GM12875 (cell line): ENCODE measurements around the gene INF2.
"Not testable (repeated sequence)": the region's sequence is repeated elsewhere in the genome, so short reads cannot be mapped to it uniquely, and the experiment has no call there.

ENCODE experiments used
- H3K4me3 ChIP-seq: one replicate; pipeline ENCODE4 v1.5.1; 2011; ENCODE audit warnings: low read depth, low read length, control low read depth
- TF ChIP-seq, protein P1 (sequence below): IDR thresholded peaks from 2 replicates; pipeline ENCODE4 v1.5.1; 2011; ENCODE audit warnings: low read depth, mild to moderate bottlenecking, control low read depth, inconsistent platforms, low read length, moderate library complexity, borderline replicate concordance; ENCODE audit not compliant: insufficient read depth

INF2 gene

DNA sequence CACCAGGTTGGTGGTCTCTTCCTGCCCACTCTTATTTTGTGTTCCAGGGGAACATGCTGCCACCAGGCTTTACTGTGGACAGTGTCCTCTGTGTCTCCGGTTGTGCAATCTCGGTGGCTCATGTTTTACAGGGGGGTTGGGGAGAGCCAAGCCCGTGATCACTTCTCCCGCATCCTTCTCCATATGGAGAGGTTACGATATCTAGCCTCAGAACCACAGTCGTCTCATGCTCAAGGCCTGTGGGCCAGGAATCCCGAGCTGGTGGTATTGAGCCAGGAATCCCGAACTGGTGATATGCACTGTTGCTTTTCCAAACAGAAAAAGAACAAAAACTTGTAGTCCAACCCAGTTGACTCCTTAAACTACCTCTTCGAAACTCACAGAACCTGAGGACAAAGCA, 37.0 kb upstream of the INF2 start:
- no peak overlapping the region for H3K4me3 ChIP-seq
- TF ChIP-seq, protein P1, sequence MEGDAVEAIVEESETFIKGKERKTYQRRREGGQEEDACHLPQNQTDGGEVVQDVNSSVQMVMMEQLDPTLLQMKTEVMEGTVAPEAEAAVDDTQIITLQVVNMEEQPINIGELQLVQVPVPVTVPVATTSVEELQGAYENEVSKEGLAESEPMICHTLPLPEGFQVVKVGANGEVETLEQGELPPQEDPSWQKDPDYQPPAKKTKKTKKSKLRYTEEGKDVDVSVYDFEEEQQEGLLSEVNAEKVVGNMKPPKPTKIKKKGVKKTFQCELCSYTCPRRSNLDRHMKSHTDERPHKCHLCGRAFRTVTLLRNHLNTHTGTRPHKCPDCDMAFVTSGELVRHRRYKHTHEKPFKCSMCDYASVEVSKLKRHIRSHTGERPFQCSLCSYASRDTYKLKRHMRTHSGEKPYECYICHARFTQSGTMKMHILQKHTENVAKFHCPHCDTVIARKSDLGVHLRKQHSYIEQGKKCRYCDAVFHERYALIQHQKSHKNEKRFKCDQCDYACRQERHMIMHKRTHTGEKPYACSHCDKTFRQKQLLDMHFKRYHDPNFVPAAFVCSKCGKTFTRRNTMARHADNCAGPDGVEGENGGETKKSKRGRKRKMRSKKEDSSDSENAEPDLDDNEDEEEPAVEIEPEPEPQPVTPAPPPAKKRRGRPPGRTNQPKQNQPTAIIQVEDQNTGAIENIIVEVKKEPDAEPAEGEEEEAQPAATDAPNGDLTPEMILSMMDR = no peak

DNA sequence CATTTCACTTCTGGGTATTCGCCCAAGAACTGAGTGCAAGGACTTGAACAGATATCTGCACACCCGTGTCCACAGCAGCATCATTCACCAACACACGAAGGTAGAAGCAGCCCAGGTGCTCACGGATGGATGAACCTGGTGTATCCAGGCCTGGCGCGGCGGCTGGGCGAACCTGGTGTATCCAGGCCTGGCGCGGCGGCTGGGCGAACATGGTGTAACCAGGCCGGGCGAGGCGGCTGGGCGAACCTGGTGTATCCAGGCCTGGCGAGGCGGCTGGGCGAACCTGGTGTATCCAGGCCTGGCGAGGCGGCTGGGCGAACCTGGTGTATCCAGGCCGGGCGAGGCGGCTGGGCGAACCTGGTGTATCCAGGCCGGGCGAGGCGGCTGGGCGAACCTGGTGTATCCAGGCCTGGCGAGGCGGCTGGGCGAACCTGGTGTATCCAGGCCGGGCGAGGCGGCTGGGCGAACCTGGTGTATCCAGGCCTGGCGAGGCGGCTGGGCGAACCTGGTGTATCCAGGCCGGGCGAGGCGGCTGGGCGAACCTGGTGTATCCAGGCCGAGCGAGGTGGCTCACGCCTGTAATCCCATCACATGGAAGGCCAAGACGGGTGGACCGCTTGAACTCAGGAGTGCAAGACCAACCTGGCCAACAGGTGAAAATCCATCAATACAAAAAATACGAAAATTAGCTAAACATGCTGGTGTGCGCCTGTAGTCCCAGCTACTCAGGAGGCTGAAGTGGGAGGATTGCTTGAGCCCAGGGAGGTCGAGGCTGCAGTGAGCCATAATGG, 36.1 kb upstream of the INF2 start:
- H3K4me3 ChIP-seq = not testable (repeated sequence)

DNA sequence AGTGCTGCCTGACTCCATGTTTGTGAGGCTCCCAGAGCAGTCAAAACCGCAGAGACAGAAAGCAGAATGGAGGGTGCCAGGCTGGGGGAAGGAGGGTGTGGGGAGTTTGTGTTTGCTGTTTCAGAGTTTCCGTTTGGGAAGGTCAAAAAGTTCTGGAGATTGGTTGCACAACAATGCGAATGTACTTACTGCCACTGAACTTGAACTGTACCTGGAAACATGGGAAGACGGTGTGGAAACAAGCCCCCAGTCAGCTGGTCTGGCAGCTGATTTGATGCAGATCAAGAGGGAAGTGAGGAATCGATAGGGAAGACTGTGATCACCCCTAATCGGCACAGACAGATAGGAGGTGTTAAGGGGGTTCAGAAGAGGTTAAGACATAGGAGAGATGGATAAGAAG, 35.3 kb upstream of the INF2 start:
- TF ChIP-seq, protein P1 = no peak
- no peak overlapping the region for H3K4me3 ChIP-seq

DNA sequence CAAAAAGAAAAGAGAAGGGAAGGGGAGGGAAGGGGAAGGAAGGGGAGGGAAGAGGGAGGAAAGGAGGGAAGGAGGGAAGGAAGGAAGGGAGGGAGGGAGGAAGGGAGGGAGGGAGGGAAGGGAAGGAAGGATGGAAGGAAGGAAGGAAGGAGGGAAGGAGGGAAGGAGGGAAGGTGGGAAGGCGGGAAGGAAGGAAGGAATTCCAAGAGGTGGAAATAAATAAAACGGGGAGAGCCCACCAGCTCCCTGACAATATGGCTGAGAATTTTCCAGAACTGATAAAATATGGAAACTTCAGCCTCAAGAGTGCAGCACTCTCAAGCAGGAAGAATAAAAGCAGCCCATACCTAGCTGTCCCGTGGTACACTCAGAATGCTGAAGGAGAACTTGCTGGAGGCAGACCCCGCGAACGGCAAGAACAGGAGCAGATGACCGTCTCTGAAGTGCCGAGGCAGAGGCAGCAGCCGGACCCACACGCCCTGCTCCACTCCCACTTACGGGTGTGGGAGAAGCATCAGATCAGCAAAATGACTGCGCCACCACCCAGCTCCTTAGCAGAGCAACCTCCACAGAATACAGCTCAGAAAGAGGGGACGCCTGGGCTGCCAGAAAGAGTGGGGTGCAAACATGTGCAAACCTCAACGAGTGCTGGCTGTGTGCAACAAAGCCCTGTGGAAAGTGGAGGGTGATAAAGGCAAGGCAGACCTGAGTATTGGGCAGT, 34.1 kb upstream of the INF2 start:
- TF ChIP-seq, protein P1 = no peak
- H3K4me3 ChIP-seq = no peak overlapping the region

DNA sequence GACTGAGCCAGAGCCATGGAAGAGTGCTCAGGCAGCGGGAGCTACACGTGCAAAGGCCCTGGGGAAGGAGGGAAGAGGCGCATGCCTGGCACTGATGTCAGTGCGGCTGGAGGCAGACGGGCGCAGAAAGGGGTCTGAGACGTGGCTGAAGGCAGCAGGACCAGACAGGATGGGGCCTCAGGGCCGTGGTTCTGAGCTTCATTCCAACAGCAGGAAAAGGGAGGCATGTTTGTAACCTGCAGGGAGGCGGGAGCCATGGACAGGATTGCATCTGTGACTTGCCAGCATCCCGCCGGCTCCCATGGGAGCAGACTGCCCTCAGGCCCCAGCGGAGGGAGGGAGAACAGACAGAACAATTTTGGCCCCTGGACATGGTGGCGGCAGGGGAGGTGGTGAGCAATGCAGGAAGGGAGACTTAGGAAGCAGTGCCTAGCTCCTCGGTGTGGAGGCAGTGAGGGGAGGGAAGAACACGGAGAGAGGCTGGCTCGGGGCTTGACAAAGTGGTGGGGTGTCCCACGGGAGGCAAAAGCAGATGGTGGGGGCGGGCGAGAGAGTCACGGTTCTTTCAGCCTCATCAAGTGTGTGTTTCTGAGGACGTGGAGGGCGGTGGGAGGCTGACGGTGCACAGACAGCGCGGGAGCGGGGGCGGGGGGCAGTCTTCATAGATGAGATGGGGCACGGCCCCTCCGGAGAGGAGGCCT, 33.3 kb upstream of the INF2 start:
- TF ChIP-seq, protein P1 = no peak
- no peak overlapping the region for H3K4me3 ChIP-seq

DNA sequence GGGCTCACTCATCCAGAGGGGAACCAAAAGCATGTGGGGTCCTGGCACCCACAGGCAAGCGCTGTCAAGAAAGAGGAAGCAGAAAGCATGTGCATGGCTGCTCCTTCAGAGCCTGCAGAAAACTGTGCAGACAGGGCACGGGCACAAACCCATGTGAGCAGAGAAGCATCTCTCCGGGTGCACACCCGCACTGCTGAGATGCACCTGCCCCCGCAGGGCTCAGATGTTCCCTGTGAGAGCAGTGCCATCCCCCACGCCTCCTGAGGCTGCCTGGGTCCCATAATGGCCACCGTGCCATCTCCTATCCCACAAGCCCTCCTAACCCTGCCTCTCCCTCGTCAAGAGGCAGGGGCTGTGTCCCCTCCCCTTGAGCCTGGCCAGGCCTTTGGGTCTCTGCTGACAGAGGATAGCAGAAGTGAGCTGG, 32.3 kb upstream of the INF2 start:
- peak overlapping the region; percentile 15 for H3K4me3 ChIP-seq
- TF ChIP-seq, protein P1 = no peak

DNA sequence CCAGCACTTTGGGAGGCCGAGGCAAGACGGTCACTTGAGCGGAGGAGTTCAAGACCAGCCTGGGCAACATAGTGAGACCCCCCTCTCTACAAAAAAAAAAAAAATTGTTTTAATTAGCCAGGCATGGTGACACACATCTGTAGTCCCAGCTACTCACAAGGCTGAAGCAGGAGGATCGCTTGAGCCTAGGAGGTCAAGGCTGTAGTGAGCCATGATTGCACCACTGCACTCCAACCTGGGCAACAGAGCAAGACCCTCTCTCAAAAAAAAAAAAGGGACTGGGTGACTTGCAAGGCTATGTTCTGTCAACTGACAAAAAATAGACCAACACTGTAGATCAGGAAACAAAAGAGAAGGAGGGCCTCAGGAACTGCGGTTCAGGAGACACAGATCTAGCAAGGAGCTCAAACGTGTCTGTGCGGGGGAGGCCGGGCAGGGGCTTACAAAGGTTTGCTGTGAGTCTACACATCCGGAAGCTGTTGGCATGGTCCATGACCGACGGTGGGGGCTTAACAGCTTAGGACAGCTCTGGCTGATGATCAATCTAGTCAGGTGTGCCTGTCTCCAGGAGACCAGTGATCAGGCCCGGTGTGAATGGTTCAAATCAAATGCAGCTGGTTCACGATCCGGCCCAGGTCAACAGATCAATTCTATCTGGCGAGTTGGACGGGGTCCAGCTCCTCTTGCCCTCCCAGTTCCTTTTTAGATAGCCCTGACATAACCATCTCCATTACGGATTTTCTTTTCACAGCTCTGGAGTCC, 31.7 kb upstream of the INF2 start:
- TF ChIP-seq, protein P1 = no peak
- H3K4me3 ChIP-seq = peak overlapping the region; percentile 3
